PFSK-1 (cell line): ENCODE data around the gene TTC36.

Source experiments
- FOXP2 ChIP-seq: optimal IDR thresholded peaks from 2 replicates; pipeline ENCODE3; 2011; ENCODE audit warnings: borderline replicate concordance, control low read depth, inconsistent platforms; ENCODE audit not compliant: insufficient read depth; ENCODE audit errors: extremely low read length, extremely low read depth
- POLR2AphosphoS5 ChIP-seq: IDR thresholded peaks from 2 replicates; pipeline ENCODE4 v1.6.1; 2012; ENCODE audit warnings: low read depth, mild to moderate bottlenecking, control low read depth, low read length, moderate library complexity
- SIN3A ChIP-seq: IDR thresholded peaks from 2 replicates; pipeline ENCODE4 v1.6.1; 2012; ENCODE audit warnings: mild to moderate bottlenecking, low read length, moderate library complexity, borderline replicate concordance; ENCODE audit not compliant: insufficient read depth
- TAF1 ChIP-seq: IDR thresholded peaks from 2 replicates; pipeline ENCODE4 v1.6.1; 2012; ENCODE audit warnings: low read length, control low read depth, borderline replicate concordance; ENCODE audit not compliant: insufficient read depth
- TF ChIP-seq, protein P1 (sequence below), 2 experiments: IDR thresholded peaks; 2 replicates each; pipeline versions ENCODE4 v1.6.1 to v1.8.0; 2011 to 2012; ENCODE audit warnings: low read depth in 2 of 2, low read length in 2 of 2, control low read depth in 1 of 2, inconsistent platforms in 1 of 2, mild to moderate bottlenecking in 1 of 2, moderate library complexity in 1 of 2; ENCODE audit not compliant: insufficient read depth in 1 of 2

- TF ChIP-seq, protein P1, sequence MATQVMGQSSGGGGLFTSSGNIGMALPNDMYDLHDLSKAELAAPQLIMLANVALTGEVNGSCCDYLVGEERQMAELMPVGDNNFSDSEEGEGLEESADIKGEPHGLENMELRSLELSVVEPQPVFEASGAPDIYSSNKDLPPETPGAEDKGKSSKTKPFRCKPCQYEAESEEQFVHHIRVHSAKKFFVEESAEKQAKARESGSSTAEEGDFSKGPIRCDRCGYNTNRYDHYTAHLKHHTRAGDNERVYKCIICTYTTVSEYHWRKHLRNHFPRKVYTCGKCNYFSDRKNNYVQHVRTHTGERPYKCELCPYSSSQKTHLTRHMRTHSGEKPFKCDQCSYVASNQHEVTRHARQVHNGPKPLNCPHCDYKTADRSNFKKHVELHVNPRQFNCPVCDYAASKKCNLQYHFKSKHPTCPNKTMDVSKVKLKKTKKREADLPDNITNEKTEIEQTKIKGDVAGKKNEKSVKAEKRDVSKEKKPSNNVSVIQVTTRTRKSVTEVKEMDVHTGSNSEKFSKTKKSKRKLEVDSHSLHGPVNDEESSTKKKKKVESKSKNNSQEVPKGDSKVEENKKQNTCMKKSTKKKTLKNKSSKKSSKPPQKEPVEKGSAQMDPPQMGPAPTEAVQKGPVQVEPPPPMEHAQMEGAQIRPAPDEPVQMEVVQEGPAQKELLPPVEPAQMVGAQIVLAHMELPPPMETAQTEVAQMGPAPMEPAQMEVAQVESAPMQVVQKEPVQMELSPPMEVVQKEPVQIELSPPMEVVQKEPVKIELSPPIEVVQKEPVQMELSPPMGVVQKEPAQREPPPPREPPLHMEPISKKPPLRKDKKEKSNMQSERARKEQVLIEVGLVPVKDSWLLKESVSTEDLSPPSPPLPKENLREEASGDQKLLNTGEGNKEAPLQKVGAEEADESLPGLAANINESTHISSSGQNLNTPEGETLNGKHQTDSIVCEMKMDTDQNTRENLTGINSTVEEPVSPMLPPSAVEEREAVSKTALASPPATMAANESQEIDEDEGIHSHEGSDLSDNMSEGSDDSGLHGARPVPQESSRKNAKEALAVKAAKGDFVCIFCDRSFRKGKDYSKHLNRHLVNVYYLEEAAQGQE (IDR thresholded peaks at IDR 0.05; ENCODE audit: insufficient read depth in 1 of 2, low read depth in 2 of 2, low read length in 2 of 2), result no peak
- no peak for TF ChIP-seq TAF1
- no peak for TF ChIP-seq POLR2AphosphoS5
- TF ChIP-seq SIN3A, result no peak
- TF ChIP-seq FOXP2, result no peak
Observed at GRCh38 chr11:118535261-118535660, 8.0 kb downstream of the TTC36 start.
